Measurements from ENCODE around the gene TTL.
"Not testable (repeated sequence)": the region's sequence is repeated elsewhere in the genome, so short reads cannot be mapped to it uniquely, and the experiment has no call there.

- TF ChIP-seq CTCF (IDR thresholded peaks at IDR 0.05 in 8 of 11, conservative IDR thresholded peaks at IDR 0.05 in 3 of 11); POLR2A (IDR thresholded peaks at IDR 0.05); POLR2AphosphoS5 (IDR thresholded peaks at IDR 0.05): not testable (repeated sequence)
Observed at GRCh38 chr2:112509239-112509998, 27.5 kb downstream of the TTL start.

Measured in spleen (tissue), 7 donors.